Activated CD8-positive, alpha-beta memory T cell treated with anti-CD3 and anti-CD28 coated beads, Interleukin-2, amount 50 U/mL, for 1 hour (primary cell): Measurements from ENCODE around the gene E2F2.

Experiments used
- DNase-seq: peaks from one replicate; pipeline ENCODE4 v3.0.0-alpha.2; 2020; ENCODE audit errors: extremely low read depth

Gene E2F2

GRCh38 chr1:23462766-23463165, 68.3 kb downstream of the E2F2 start:
- no peak for DNase-seq

- no peak for DNase-seq
Observed at GRCh38 chr1:23461050-23461449, 70.0 kb downstream of the E2F2 start.

- DNase-seq = no peak
Observed at GRCh38 chr1:23460519-23460918, 70.5 kb downstream of the E2F2 start.

DNA sequence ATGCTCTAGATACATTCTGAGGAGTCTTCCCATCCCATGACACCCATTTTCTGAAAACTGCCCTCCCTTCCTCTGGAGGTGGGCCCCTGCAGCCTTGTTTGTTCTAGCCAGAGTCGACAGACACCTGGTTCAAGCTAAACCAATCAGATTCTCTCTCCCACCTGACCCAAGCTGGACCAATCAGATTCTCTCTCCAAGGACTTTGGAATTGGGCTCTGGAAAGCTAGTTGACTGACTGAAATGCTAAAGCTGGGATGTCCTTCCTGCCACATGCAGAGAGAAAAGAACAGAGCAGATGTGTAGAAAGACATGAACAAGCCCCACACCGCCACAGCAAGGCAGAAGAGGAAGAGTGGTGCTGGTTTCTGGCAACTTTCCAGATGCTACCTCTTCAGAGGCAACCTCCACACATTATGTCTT, 71.7 kb downstream of the E2F2 start:
- DNase-seq = no peak
